OCI-LY1 (cell line): Measurements from ENCODE around the gene MCM6.

ENCODE experiments used
- H2AFZ ChIP-seq: fragments of 200-600 bp; sonication (generic), shearing (Covaris generic); 2 replicates; pipeline ENCODE4 v1.6.0; 2014; ENCODE audit warnings: antibody characterized with exemption, mild to moderate bottlenecking, low read length
- H3F3A ChIP-seq: fragments of 200-600 bp; sonication (generic), shearing (Covaris generic); 2 replicates; pipeline ENCODE4 v1.6.0; 2014; ENCODE audit warnings: mild to moderate bottlenecking, antibody characterized with exemption, low read length, moderate library complexity; ENCODE audit not compliant: insufficient read depth
- H3K27ac ChIP-seq: fragments of 200-600 bp; sonication (generic); 2 replicates; pipeline ENCODE4 v1.5.1; 2014; ENCODE audit warnings: low read length, mixed run types, mild to moderate bottlenecking, low read depth; ENCODE audit not compliant: poor library complexity, severe bottlenecking
- H3K27me3 ChIP-seq: fragments of 200-600 bp; sonication (generic); 2 replicates; pipeline ENCODE4 v1.6.0; 2014; ENCODE audit warnings: antibody characterized with exemption, mild to moderate bottlenecking, low read length, moderate library complexity; ENCODE audit not compliant: insufficient read depth
- H3K36me3 ChIP-seq: fragments of 200-600 bp; sonication (generic); 2 replicates; pipeline ENCODE4 v1.6.1; 2014; ENCODE audit warnings: mild to moderate bottlenecking, antibody characterized with exemption, low read length, moderate library complexity, mixed read lengths; ENCODE audit not compliant: insufficient read depth
- H3K4me1 ChIP-seq: fragments of 200-600 bp; sonication (generic); 2 replicates; pipeline ENCODE4 v1.5.1; 2014; ENCODE audit warnings: mild to moderate bottlenecking, low read length, moderate library complexity; ENCODE audit not compliant: insufficient read depth, severe bottlenecking
- H3K4me2 ChIP-seq: fragments of 200-600 bp; sonication (generic), shearing (Covaris generic); 2 replicates; pipeline ENCODE4 v1.6.1; 2014; ENCODE audit warnings: low read length
- H3K4me3 ChIP-seq: fragments of 200-600 bp; sonication (generic); 2 replicates; pipeline ENCODE4 v1.5.1; 2014; ENCODE audit warnings: low read length, low read depth, mild to moderate bottlenecking, mixed read lengths; ENCODE audit not compliant: poor library complexity, severe bottlenecking
- H3K79me2 ChIP-seq: fragments of 200-600 bp; shearing (Covaris generic); 2 replicates; pipeline ENCODE4 v1.6.1; 2016; ENCODE audit warnings: mixed run types, low read length, mixed read lengths; ENCODE audit not compliant: insufficient read depth
- H3K9ac ChIP-seq: fragments of 200-600 bp; sonication (generic), shearing (Covaris generic); 2 replicates; pipeline ENCODE4 v1.6.1; 2014; ENCODE audit warnings: mild to moderate bottlenecking, low read length, mixed read lengths
- H3K9me2 ChIP-seq: fragments of 200-600 bp; sonication (generic), shearing (Covaris generic); 2 replicates; pipeline ENCODE4 v1.6.1; 2014; ENCODE audit warnings: low read depth, mild to moderate bottlenecking, low read length, mixed read lengths
- H3K9me3 ChIP-seq: fragments of 200-600 bp; shearing (Covaris generic); 2 replicates; pipeline ENCODE4 v1.6.1; 2014; ENCODE audit warnings: low read length, mixed read lengths
- H4K20me1 ChIP-seq: fragments of 200-600 bp; sonication (generic), shearing (Covaris generic); 2 replicates; pipeline ENCODE4 v1.6.0; 2016; ENCODE audit warnings: mild to moderate bottlenecking, low read length; ENCODE audit not compliant: insufficient read depth
- CTCF ChIP-seq: fragments of 200-600 bp; sonication (generic), shearing (Covaris generic); IDR thresholded peaks from 2 replicates; pipeline ENCODE4 v1.5.1; 2017; ENCODE audit warnings: mild to moderate bottlenecking, antibody characterized with exemption, low read length, moderate library complexity, mixed read lengths
- EZH2 ChIP-seq: fragments of 200-600 bp; sonication (generic), shearing (Covaris generic); IDR thresholded peaks from 2 replicates; pipeline ENCODE4 v1.8.0; 2017; ENCODE audit warnings: borderline replicate concordance, mixed run types, mild to moderate bottlenecking, antibody characterized with exemption, low read length, moderate library complexity, mixed read lengths

MCM6 gene

GRCh38 chr2:135829378-135830135 is 46.7 kb downstream of the MCM6 start:
- Histone ChIP-seq H3K36me3 (no peaks in the 10 kb centered on the region; the same call in 1 of the 2 replicates), H3K4me1 (no peaks in the 10 kb centered on the region), H3K9me3 (no peaks in the 10 kb centered on the region), H3K27ac (no peak overlapping the region), H4K20me1 (no peaks in the 10 kb centered on the region), H3K79me2 (no peaks in the 10 kb centered on the region), H3F3A (no peaks in the 10 kb centered on the region), H3K27me3 (no peaks in the 10 kb centered on the region), H2AFZ (no peak overlapping the region), H3K4me3 (no peak overlapping the region), H3K4me2 (no peak overlapping the region), H3K9me2 (no peaks in the 10 kb centered on the region), H3K9ac (no peak overlapping the region)
- TF ChIP-seq CTCF (no peak), EZH2 (no peak)

DNA sequence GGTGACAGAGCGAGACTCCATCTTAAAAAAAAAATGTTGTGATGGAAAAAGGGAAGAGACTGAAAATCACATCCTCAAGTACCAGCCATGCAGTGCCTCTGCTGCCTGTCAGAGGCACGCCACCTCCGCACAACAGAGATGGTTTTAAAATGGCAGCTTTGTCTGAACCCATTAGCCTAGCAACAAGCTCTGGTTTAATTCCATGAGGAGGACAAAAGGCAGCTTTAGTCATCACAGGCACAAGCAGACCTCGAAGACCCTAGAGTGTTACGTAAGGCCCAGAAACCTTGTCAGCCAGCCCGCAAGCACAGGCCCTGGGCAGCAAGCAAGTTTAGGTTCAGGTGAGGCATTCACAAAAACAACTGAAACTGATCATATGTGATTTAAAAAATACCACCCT is 49.7 kb downstream of the MCM6 start:
- Histone ChIP-seq H3K79me2 (no peaks in the 10 kb centered on the region), H3K9me3 (no peaks in the 10 kb centered on the region), H3K27ac (no peak overlapping the region), H3F3A (no peaks in the 10 kb centered on the region), H3K9me2 (no peaks in the 10 kb centered on the region), H3K4me2 (no peak overlapping the region), H3K9ac (no peak overlapping the region), H3K36me3 (peaks cover 13% of the 10 kb centered on the region), H3K27me3 (no peaks in the 10 kb centered on the region), H2AFZ (no peak overlapping the region), H4K20me1 (no peaks in the 10 kb centered on the region), H3K4me1 (no peaks in the 10 kb centered on the region), H3K4me3 (no peak overlapping the region)
- TF ChIP-seq EZH2 (no peak), CTCF (no peak)

DNA sequence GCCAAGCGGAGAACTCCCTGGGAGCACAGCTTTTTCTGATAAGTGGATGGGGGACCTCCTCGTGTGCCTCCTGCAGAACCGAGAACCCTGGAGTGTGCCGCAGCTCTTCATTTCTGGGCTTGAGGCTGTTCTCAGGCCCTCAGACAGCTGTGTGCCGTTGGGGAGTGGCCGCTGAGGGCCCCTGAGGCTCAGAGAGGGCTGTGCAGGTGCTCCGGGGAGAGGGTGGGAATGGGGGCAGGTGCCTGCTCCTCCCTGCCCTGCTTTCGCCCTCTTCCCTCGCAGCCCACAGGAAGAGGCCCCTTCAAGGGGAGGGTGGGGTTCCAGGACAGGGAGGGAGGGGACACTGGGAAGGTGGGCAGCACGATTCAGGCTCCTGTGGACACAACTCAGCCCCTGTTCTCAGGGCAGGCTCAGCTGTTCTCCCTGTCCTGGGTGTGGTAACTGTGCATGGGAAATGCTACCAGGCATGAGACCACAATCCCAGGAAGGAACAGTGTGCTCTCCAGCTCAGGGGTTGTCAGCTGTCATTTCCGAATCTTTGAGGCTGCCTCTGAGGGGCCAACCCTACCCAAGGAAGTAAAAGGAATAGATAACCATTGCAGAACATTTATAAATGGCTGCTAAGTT is 50.6 kb downstream of the MCM6 start:
- Histone ChIP-seq H3K27me3 (no peaks in the 10 kb centered on the region), H2AFZ (no peak overlapping the region), H3F3A (no peaks in the 10 kb centered on the region), H3K4me3 (no peak overlapping the region), H3K4me2 (no peak overlapping the region), H3K27ac (no peak overlapping the region), H3K9me2 (no peaks in the 10 kb centered on the region), H3K4me1 (no peaks in the 10 kb centered on the region), H3K79me2 (no peaks in the 10 kb centered on the region), H3K9ac (no peak overlapping the region), H3K36me3 (peaks cover 13% of the 10 kb centered on the region), H3K9me3 (no peaks in the 10 kb centered on the region), H4K20me1 (no peaks in the 10 kb centered on the region)
- TF ChIP-seq EZH2 (no peak), CTCF (no peak)
